ENCODE data around the gene PGM2.

The PGM2 gene

GRCh38 chr4:37904824-37905223, 78.3 kb downstream of the PGM2 start:
- TF ChIP-seq CTCF (IDR thresholded peaks at IDR 0.05), result no peak

- TF ChIP-seq CTCF (IDR thresholded peaks at IDR 0.05), result no peak
Measured at GRCh38 chr4:37905533-37906169, 79.2 kb downstream of the PGM2 start.

GRCh38 chr4:37908488-37909331, 82.2 kb downstream of the PGM2 start:
- TF ChIP-seq CTCF (IDR thresholded peaks at IDR 0.05), result no peak

- TF ChIP-seq CTCF (IDR thresholded peaks at IDR 0.05), result no peak
Measured at GRCh38 chr4:37909332-37910090, 83.0 kb downstream of the PGM2 start.

GRCh38 chr4:37910091-37910486, 83.6 kb downstream of the PGM2 start:
- no peak for TF ChIP-seq CTCF (IDR thresholded peaks at IDR 0.05)

All from LNCAP (cell line).